Duodenal mucosa (tissue), 2 donors: ENCODE measurements around the gene DPT.
"Not testable (repeated sequence)": the region's sequence is repeated elsewhere in the genome, so short reads cannot be mapped to it uniquely, and the experiment has no call there.

ENCODE experiments used
- H3K27ac ChIP-seq: one replicate; pipeline ENCODE4 v1.7.0; 2013; ENCODE audit warnings: low read depth, low read length
- H3K27me3 ChIP-seq, 2 donors: one replicate each; pipeline ENCODE4 v1.7.0; 2013; ENCODE audit warnings: low read length in 2 of 2, control low read depth in 1 of 2; ENCODE audit not compliant: insufficient read depth in 2 of 2, control insufficient read depth in 1 of 2
- H3K36me3 ChIP-seq, 2 donors: one replicate each; pipeline ENCODE4 v1.7.0; 2013; ENCODE audit warnings: low read length in 2 of 2, control low read depth in 1 of 2; ENCODE audit not compliant: insufficient read depth in 2 of 2, control insufficient read depth in 1 of 2
- H3K4me1 ChIP-seq, 2 donors: one replicate each; pipeline ENCODE4 v1.7.0; 2013; ENCODE audit warnings: low read length in 2 of 2, control low read depth in 1 of 2; ENCODE audit not compliant: insufficient read depth in 2 of 2, control insufficient read depth in 1 of 2
- H3K4me3 ChIP-seq, 2 donors: one replicate each; pipeline ENCODE4 v1.7.0; 2013; ENCODE audit warnings: low read length in 2 of 2, low read depth in 1 of 2
- H3K9ac ChIP-seq, 2 donors: one replicate each; pipeline ENCODE4 v1.7.0; 2013; ENCODE audit warnings: low read length in 2 of 2, low read depth in 1 of 2
- H3K9me3 ChIP-seq, 2 donors: one replicate each; pipeline ENCODE4 v1.7.0; 2013; ENCODE audit warnings: low read length in 2 of 2, control low read depth in 1 of 2; ENCODE audit not compliant: control insufficient read depth in 1 of 2

DPT gene

GRCh38 chr1:168728473-168729404 lies at the start of gene DPT:
TSS of gene DPT (minus strand) at chr1:168729206. CDS start at chr1:168729174, 32 bp downstream.
- H3K27ac ChIP-seq: no peak within 1 kb of the TSS
- no peaks in the 10 kb centered on the region for H3K9me3 ChIP-seq
- peaks cover 0 to 3% of the 10 kb centered on the region in 2 donors for H3K4me1 ChIP-seq
- peak within 1 kb of the TSS; percentile 2 to 30 for H3K4me3 ChIP-seq
- H3K36me3 ChIP-seq: no peaks in the 10 kb centered on the region
- no peaks in the 10 kb centered on the region for H3K27me3 ChIP-seq
- no peak within 1 kb of the TSS for H3K9ac ChIP-seq

DNA sequence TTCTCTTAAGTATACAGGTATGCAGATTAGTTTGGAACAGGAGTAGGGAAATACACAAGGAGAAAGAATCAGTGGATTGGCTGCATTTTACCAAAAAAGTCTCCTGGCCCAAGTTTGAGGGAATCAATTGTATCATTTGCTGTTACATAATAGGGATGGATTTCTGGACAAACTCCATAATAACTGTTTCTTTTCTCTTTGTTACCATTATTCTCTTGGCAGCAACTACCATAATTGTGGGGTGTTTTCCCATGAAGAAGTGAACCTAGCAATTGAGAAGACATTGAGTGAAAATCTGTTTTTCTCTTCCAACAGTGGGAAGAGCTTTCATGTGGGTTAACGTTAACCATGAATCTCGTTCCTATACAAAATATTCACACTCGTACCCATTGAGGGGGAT lies 46.4 kb upstream of the DPT start:
- Histone ChIP-seq H3K4me3 (no peak overlapping the region), H3K27ac (no peak overlapping the region), H3K9ac (no peak overlapping the region), H3K36me3 (no peaks in the 10 kb centered on the region), H3K27me3 (no peaks in the 10 kb centered on the region), H3K4me1 (peaks cover 0 to 8% of the 10 kb centered on the region in 2 donors), H3K9me3 (no peaks in the 10 kb centered on the region)

GRCh38 chr1:168774241-168774640 lies 45.2 kb upstream of the DPT start:
- H3K4me1 ChIP-seq: peaks cover 0 to 8% of the 10 kb centered on the region in 2 donors
- no peaks in the 10 kb centered on the region for H3K27me3 ChIP-seq
- H3K27ac ChIP-seq: no peak overlapping the region
- no peaks in the 10 kb centered on the region for H3K9me3 ChIP-seq
- H3K4me3 ChIP-seq: no peak overlapping the region
- no peak overlapping the region for H3K9ac ChIP-seq
- H3K36me3 ChIP-seq: no peaks in the 10 kb centered on the region

GRCh38 chr1:168772428-168773060 lies 43.5 kb upstream of the DPT start:
- no peak overlapping the region for H3K27ac ChIP-seq

GRCh38 chr1:168771104-168771630 lies 42.2 kb upstream of the DPT start:
- Histone ChIP-seq H3K9ac (no peak overlapping the region), H3K27me3 (no peaks in the 10 kb centered on the region), H3K9me3 (no peaks in the 10 kb centered on the region), H3K4me1 (peaks cover 0 to 8% of the 10 kb centered on the region in 2 donors), H3K27ac (no peak overlapping the region), H3K36me3 (no peaks in the 10 kb centered on the region), H3K4me3 (no peak overlapping the region)

More at GRCh38 chr1:168772428-168773060, 43.5 kb upstream of the DPT start:
- Histone ChIP-seq H3K4me3 (no peak overlapping the region), H3K36me3 (no peaks in the 10 kb centered on the region), H3K27me3 (no peaks in the 10 kb centered on the region), H3K4me1 (peaks cover 0 to 8% of the 10 kb centered on the region in 2 donors), H3K9me3 (no peaks in the 10 kb centered on the region), H3K9ac (no peak overlapping the region)

DNA sequence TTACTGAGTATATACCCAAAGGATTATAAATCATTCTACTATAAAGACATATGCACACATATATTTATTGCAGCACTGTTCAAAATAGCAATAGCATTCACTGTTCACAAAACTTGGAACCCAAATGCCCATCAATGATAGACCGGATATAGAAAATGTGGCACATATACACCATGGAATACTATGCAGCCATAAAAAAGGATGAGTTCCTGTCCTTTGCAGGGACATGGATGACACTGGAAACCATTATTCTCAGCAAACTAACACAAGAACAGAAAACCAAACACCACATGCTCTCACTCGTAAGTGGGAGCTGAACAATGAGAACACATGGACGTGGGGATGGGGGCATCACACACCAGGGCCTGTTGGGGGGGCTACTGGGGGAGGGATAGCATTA lies 40.9 kb upstream of the DPT start:
- H3K27ac ChIP-seq, H3K27me3 ChIP-seq, H3K9me3 ChIP-seq, H3K9ac ChIP-seq, H3K36me3 ChIP-seq, H3K4me1 ChIP-seq, H3K4me3 ChIP-seq: not testable (repeated sequence)

- Histone ChIP-seq H3K27me3 (no peaks in the 10 kb centered on the region), H3K4me3 (no peak overlapping the region), H3K36me3 (no peaks in the 10 kb centered on the region), H3K27ac (no peak overlapping the region), H3K9ac (no peak overlapping the region), H3K4me1 (peaks cover 0 to 8% of the 10 kb centered on the region in 2 donors), H3K9me3 (no peaks in the 10 kb centered on the region)
Observed at GRCh38 chr1:168767894-168768584, 39.0 kb upstream of the DPT start.

- no peaks in the 10 kb centered on the region for H3K9me3 ChIP-seq
- H3K27me3 ChIP-seq: no peaks in the 10 kb centered on the region
- no peaks in the 10 kb centered on the region for H3K36me3 ChIP-seq
- H3K27ac ChIP-seq: no peak overlapping the region
- H3K4me1 ChIP-seq: no peaks in the 10 kb centered on the region
- no peak overlapping the region for H3K4me3 ChIP-seq
- no peak overlapping the region for H3K9ac ChIP-seq
Observed at GRCh38 chr1:168766568-168766967, 37.6 kb upstream of the DPT start.

DNA sequence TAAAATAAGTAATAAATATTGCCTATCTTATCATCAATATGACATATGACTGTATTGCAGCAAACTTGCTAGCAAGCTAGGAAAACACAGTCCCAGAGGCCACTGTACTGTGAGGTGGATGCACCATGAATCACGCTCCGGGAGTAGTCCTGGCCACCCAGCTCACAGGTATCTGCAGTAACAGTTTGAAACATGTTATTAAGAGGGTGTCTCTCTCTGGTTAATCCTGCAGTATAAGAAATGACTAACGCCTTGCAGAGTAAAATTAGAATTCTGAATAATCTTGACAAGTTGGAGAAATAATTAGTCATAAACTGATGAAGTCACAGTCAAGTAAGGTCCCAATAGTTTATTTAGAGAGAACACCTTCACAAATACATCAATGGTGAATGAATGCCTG lies 34.0 kb upstream of the DPT start:
- H3K27me3 ChIP-seq: no peaks in the 10 kb centered on the region
- H3K4me3 ChIP-seq: no peak overlapping the region
- no peaks in the 10 kb centered on the region for H3K36me3 ChIP-seq
- H3K9me3 ChIP-seq: no peaks in the 10 kb centered on the region
- no peaks in the 10 kb centered on the region for H3K4me1 ChIP-seq
- no peak overlapping the region for H3K9ac ChIP-seq
- H3K27ac ChIP-seq: no peak overlapping the region

GRCh38 chr1:168762473-168762872 lies 33.5 kb upstream of the DPT start:
- no peak overlapping the region for H3K9ac ChIP-seq
- no peaks in the 10 kb centered on the region for H3K4me1 ChIP-seq
- no peaks in the 10 kb centered on the region for H3K9me3 ChIP-seq
- no peaks in the 10 kb centered on the region for H3K27me3 ChIP-seq
- no peak overlapping the region for H3K4me3 ChIP-seq
- no peak overlapping the region for H3K27ac ChIP-seq
- H3K36me3 ChIP-seq: no peaks in the 10 kb centered on the region
